Adrenal gland (tissue), 12 donors: Measurements from ENCODE around the gene HSD17B8. TPM values are rescaled to one million over a fixed set of nuclear protein-coding genes. Genes with fewer than 3 reads are reported as not detected.
A peak's percentile ranks its signal among the peaks of the same experiment; 100 is the strongest.

Experiments used
- DNase-seq, 7 donors: peaks; one replicate each; pipeline ENCODE4 v3.0.0-alpha.2; 2019 to 2020
- H3K27ac ChIP-seq, 5 donors: fragments of 200-600 bp; sonication (generic) in 4 of 5; 1 replicate in 3 of 5; 2 replicates in 2 of 5; pipeline versions ENCODE4 v1.5.1 to v1.8.0; 2016 to 2020; ENCODE audit warnings: mild to moderate bottlenecking in 1 of 5
- H3K27me3 ChIP-seq: fragments of 200-600 bp; 2 replicates; pipeline ENCODE4 v1.8.0; 2021
- H3K36me3 ChIP-seq, 2 donors: fragments of 200-600 bp; replicated peaks in 1 of 2; 1 replicate in 1 of 2; 2 replicates in 1 of 2; pipeline versions ENCODE4 v1.5.1 to v1.8.0; 2018 to 2022
- H3K4me1 ChIP-seq, 2 donors: fragments of 200-600 bp; replicated peaks in 1 of 2; 1 replicate in 1 of 2; 2 replicates in 1 of 2; pipeline versions ENCODE4 v1.5.1 to v1.8.0; 2018 to 2021
- H3K4me3 ChIP-seq, 4 donors: fragments of 200-600 bp; sonication (generic) in 3 of 4; one replicate each; pipeline ENCODE4 v1.5.1; 2016 to 2018
- H3K9me3 ChIP-seq, 3 donors: fragments of 200-600 bp; sonication (generic) in 1 of 3; replicated peaks in 1 of 3; 1 replicate in 2 of 3; 2 replicates in 1 of 3; pipeline versions ENCODE4 v1.5.1 to v1.8.0; 2016 to 2021
- CTCF ChIP-seq, 6 experiments: fragments of 450-650 bp in 4 of 6; fragments of 200-600 bp in 2 of 6; sonication (generic) in 1 of 6; IDR thresholded peaks; 1 replicate in 5 of 6; 2 replicates in 1 of 6; pipeline versions ENCODE4 v1.5.1 to v1.8.0; 2016 to 2021; ENCODE audit warnings: antibody characterized with exemption in 6 of 6, mild to moderate bottlenecking in 2 of 6, moderate library complexity in 1 of 6
- POLR2A ChIP-seq, 2 donors: fragments of 450-650 bp; IDR thresholded peaks; one replicate each; pipeline ENCODE4 v1.6.1; 2017; ENCODE audit warnings: antibody characterized with exemption in 2 of 2, mild to moderate bottlenecking in 2 of 2, moderate library complexity in 1 of 2
- WGBS, 4 donors: extraction: QIAGEN DNeasy Blood & Tissue Kit in 2 of 4; methylation state at CpG; one replicate each; pipeline versions ENCODE4 v1.1.5 to v1.1.7; 2013 to 2017; 5-methylcytosine and 5-hydroxymethylcytosine counted together
- intact Hi-C, 2 donors: fragments of 100-400 bp; cut with DNase I; formaldehyde crosslinking; loops; one replicate each; pipeline versions ENCODE4 v1.14.1 to v1.15.0; 2022 to 2023
- polyA plus RNA-seq, 3 donors: library from polyadenylated mRNA; stranded (reverse); fragments of 200-250 nt in 2 of 3; fragments of 350-450 nt in 1 of 3; fragmentation: Illumina TruSeq in 1 of 3; extraction: RNeasy Lipid Tissue Mini Kit (QIAGEN cat#74804) in 1 of 3; gene quantifications; one replicate each; pipeline ENCODE4 v1.2.3, GENCODE V29; 2013 to 2014
- total RNA-seq, 9 donors: library from RNA; depleted of rRNA in 4 of 9; stranded (reverse); fragments of >200 nt in 4 of 9; fragments of 120-200 nt in 1 of 9; fragmentation: NEBNext Ultra II Directional in 1 of 9; extraction: Animal tissue kit (Norgen Biotek cat#: 25700) in 1 of 9; gene quantifications; one replicate each; pipeline versions ENCODE4 v1.1.0 to v1.2.4, GENCODE V29; 2013 to 2023
- donor health status: healthy with polysubstance abuse.
- donor health status: Bipolar disorder and iron deficiency.
- donor health status: DM: yes; HTN: yes; CAD: no.
- donor health status: DM: no; HTN: no; CAD: no.
- donor health status: DM: no; HTN: no; CAD: no.
- donor health status: DM: yes; HTN: yes; CAD: no.

The HSD17B8 gene
- total and polyA plus RNA-seq, 12 donors, result 13.4 to 96.3 (median 32.7) TPM

DNA sequence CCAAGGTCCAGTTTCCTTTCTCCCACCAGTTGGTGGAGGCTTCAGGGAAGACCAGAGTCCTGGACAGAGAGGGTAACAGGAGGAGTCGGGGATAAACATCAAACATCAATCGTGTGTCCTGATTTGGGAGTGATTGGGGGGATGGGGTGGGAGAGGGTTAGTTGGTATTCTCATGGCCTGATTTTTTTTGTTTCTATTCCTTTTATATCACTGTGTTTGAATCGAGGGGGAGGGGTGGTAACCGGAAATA is 365 bp upstream of the HSD17B8 start:
- no peak for DNase-seq
- H3K36me3 ChIP-seq, result peaks cover 0 to 23% of the 10 kb centered on the region in 2 donors
- peak overlapping the region in 1 of 5 donors; percentile 76 for H3K27ac ChIP-seq
- H3K9me3 ChIP-seq, result no peaks in the 10 kb centered on the region
- H3K4me1 ChIP-seq, result peaks cover 35 to 46% of the 10 kb centered on the region in 2 donors
- no peaks in the 10 kb centered on the region for H3K27me3 ChIP-seq
- 3 to 8% (median 7%) methylated on average over 4 of the region's 4 CpGs for WGBS, 4 donors
- intact Hi-C loops, result no loop called here
- no peak for TF ChIP-seq POLR2A (IDR thresholded peaks at IDR 0.05)
- TF ChIP-seq CTCF (IDR thresholded peaks at IDR 0.05), result no peak
- peak overlapping the region in 2 of 4 donors; percentile 43 to 65 for H3K4me3 ChIP-seq

GRCh38 chr6:33205191-33206026 is 954 bp downstream of the HSD17B8 start:
- no peak for TF ChIP-seq POLR2A (IDR thresholded peaks at IDR 0.05)
- TF ChIP-seq CTCF (IDR thresholded peaks at IDR 0.05), result no peak
- H3K4me3 ChIP-seq, result peak overlapping the region in 1 of 4 donors; percentile 65
- no peaks in the 10 kb centered on the region for H3K27me3 ChIP-seq
- intact Hi-C loops, result loop anchor here in 1 of 2 donors (5.0 kb wide), 1 partner anchor 42 kb away; no protein-coding TSS in a partner anchor
- 39 to 56% (median 51%) methylated on average over 10 to 17 of the region's 17 CpGs for WGBS, 4 donors
- H3K4me1 ChIP-seq, result peaks cover 30 to 42% of the 10 kb centered on the region in 2 donors
- H3K27ac ChIP-seq, result peak overlapping the region in 2 of 5 donors; percentile 28 to 76
- no peaks in the 10 kb centered on the region for H3K9me3 ChIP-seq
- DNase-seq, result no peak
- H3K36me3 ChIP-seq, result peaks cover 0 to 34% of the 10 kb centered on the region in 2 donors

- no peaks in the 10 kb centered on the region for H3K27me3 ChIP-seq
- H3K27ac ChIP-seq, result no peak overlapping the region
- TF ChIP-seq CTCF (IDR thresholded peaks at IDR 0.05), result no peak
- TF ChIP-seq POLR2A (IDR thresholded peaks at IDR 0.05), result no peak
- no peaks in the 10 kb centered on the region for H3K9me3 ChIP-seq
- H3K36me3 ChIP-seq, result peaks cover 0 to 38% of the 10 kb centered on the region in 2 donors
- H3K4me1 ChIP-seq, result peaks cover 29 to 42% of the 10 kb centered on the region in 2 donors
- peak in 1 of 7 donors; percentile 24 for DNase-seq
- intact Hi-C loops, result loop anchor here in 1 of 2 donors (5.0 kb wide), 1 partner anchor 41 kb away; no protein-coding TSS in a partner anchor
- H3K4me3 ChIP-seq, result no peak overlapping the region
- WGBS, 4 donors, result 76 to 86% (median 82%) methylated on average over 2 to 3 of the region's 3 CpGs
Observed at GRCh38 chr6:33206027-33206863, 1.8 kb downstream of the HSD17B8 start.
